Kidney tubule cell (primary cell): ENCODE data around the gene PCDHGA1.

Experiments
- DNase-seq: peaks from one replicate; pipeline ENCODE4 v3.0.0-alpha.2; 2018; ENCODE audit warnings: low spot score

PCDHGA1 gene

DNA sequence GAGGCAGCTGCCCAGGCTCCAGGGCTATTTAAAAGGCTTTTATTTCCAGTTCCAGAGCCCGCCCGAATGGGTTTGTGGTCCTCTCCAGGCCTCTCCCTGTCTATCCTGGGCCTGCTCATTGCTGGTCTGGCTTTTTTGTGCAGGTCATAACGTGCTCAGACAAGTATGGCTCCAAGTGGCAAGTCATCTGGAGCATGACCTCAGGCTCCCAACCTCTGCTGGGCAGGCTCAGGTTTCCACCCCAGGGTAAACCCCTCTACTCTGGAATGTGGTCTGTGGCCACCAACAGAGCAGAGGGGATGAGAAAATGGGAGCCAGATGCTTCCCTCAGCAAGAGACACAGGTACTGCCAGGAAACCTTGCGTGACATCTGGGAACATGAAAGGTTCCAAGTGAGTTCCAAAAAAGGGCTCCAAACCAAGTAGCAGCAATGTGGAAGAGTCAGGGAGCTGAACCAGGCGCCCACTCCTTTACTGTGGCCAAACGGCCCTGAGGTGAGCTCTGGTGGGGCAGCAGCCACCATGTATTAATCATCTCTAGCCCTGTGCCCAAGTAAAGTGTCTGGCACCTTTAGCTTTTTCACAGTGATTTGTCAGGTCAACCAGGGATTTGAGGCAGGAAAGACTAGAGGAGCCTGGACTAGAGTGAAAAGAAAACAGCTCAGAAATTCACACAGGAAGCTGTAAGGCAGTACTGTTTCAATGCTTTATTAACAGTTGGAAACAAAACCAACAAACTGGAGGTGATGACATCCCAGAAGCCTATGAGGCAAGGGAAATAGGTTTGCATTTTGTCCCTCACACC lies 184.2 kb downstream of the PCDHGA1 start:
- peak; percentile 80 for DNase-seq

DNA sequence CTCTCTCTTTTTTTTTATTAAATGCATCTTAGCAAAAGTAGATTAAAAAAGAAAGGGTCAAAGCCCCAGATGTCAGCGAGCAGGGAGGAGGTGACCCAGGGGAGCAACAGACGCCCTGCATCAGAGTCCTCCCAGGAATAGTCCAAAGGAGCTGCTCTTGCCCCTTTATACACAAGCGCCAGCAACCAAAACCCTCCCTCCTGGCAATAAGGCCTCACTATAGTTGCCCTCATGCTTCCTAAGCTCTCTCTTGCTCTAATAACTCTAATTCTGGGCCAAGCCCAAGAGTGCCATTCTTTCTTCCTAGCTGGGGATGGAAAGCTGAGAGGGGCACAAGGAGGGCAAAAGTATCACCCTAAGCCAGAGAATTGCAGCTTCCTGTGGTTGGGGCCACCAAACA lies 184.8 kb downstream of the PCDHGA1 start:
- no peak for DNase-seq

GRCh38 chr5:141515946-141516671 lies 185.8 kb downstream of the PCDHGA1 start:
- no peak for DNase-seq

- DNase-seq: no peak
Measured at GRCh38 chr5:141516672-141517025, 186.3 kb downstream of the PCDHGA1 start.

GRCh38 chr5:141517312-141517711 lies 187.0 kb downstream of the PCDHGA1 start:
- DNase-seq: no peak

- no peak for DNase-seq
Measured at GRCh38 chr5:141517880-141518617, 187.7 kb downstream of the PCDHGA1 start.

- no peak for DNase-seq
Measured at GRCh38 chr5:141518618-141519015, 188.3 kb downstream of the PCDHGA1 start.

GRCh38 chr5:141519605-141520565 lies 189.6 kb downstream of the PCDHGA1 start:
- peak; percentile 19 for DNase-seq

- peak; percentile 98 for DNase-seq
Measured at GRCh38 chr5:141521244-141521781, 191.0 kb downstream of the PCDHGA1 start.

GRCh38 chr5:141522301-141522700 lies 192.0 kb downstream of the PCDHGA1 start:
- peak; percentile 46 for DNase-seq

- no peak for DNase-seq
Measured at GRCh38 chr5:141523991-141524390, 193.7 kb downstream of the PCDHGA1 start.

DNA sequence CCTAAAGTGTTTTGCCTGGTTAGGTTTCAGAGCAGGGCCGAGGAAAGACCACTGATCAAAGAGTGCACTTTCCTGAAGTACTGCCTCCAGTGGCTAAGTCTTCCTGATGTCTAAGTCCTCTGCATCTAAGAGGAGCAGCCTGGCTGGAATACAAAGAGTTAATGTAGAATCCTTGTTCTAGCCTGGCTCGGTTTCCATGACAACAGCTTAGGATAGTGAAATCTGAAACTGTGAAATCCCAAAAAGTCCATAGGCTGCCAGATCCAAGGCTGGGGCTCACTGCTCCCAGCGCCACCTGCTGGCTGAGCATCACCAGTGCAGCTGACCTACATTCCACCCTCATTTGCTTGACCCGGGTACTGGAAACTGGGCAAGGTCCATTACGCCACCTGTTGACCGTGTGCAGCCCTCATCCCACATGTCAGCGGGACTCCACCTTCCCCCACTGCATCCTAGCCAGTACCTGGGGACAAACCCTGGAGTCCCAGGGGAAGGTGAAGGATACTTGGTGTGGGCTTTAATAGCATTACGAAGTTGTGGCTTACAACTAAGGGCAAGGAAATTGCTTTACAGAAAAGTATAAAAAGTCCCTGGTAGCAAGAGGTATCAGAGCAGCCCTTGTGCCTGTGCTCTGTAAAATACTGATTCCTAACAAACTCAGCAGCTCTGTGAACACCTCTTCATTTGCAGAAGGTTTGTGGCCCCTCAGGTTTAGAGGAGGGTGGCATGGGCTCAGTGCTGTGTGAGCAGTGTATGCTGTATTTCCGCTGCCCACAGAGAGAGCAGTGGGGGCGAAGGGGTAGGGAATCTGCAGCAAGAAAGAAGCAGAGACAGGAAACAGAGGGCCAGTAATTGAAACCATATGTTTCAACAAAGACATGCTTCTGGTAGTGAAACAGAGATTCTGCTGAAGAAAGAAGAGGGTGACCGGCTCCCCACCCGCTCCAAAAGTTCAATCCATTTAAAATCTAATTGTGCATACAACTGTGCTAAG lies 194.6 kb downstream of the PCDHGA1 start:
- DNase-seq: peak; percentile 90

DNA sequence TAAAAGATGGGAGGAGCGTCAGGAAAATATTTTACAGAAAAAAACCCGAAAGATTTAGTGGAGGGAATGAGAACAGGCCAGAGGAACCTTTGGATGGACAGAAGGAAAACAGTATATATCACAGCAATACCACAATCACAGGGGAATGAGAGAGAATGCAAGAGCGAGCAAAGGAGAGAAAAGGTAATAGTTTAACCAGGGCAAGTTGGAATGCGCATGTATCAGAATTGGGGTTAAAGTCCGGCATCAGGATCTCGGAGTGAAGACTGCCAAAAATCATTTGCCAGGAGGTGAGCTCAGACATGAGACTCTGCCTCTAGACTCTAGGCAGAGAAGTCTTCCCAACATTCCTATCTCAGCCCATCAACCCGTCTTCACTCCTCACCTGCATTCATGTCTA lies 195.3 kb downstream of the PCDHGA1 start:
- peak; percentile 57 for DNase-seq

GRCh38 chr5:141527426-141527825 lies 197.1 kb downstream of the PCDHGA1 start:
- no peak for DNase-seq

- DNase-seq: no peak
Measured at GRCh38 chr5:141528291-141528984, 198.1 kb downstream of the PCDHGA1 start.

- peak; percentile 58 for DNase-seq
Measured at GRCh38 chr5:141529002-141529401, 198.7 kb downstream of the PCDHGA1 start.

DNA sequence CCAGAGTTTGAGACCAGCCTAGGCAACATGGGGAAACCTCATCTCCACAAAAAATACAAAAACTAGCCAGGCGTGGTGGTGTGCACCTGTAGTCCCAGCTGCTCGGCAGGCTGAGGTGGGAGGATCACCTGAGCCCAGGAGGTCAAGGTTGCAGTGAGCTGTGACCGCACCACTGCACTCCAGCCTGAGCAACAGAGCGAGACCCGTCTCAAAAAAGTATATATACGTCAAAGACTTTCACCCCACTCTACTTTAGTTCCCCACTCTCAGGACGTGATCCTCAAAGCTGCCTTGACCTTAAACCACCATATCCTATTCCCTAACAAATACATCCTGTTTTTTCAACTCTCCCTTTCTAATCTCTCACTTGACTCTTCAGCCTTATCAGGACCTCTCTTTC lies 199.6 kb downstream of the PCDHGA1 start:
- DNase-seq: no peak

GRCh38 chr5:141532726-141533125 lies 202.4 kb downstream of the PCDHGA1 start:
- DNase-seq: no peak

- no peak for DNase-seq
Measured at GRCh38 chr5:141533897-141534296, 203.6 kb downstream of the PCDHGA1 start.
